Measurements from ENCODE around the gene AP4M1.

The AP4M1 gene

GRCh38 chr7:100087055-100087750, 14.2 kb upstream of the AP4M1 start:
- peak; percentile 98 for DNase-seq (ENCODE audit: low read depth)

GRCh38 chr7:100088095-100088620, 13.3 kb upstream of the AP4M1 start:
- DNase-seq (ENCODE audit: low read depth): no peak

DNA sequence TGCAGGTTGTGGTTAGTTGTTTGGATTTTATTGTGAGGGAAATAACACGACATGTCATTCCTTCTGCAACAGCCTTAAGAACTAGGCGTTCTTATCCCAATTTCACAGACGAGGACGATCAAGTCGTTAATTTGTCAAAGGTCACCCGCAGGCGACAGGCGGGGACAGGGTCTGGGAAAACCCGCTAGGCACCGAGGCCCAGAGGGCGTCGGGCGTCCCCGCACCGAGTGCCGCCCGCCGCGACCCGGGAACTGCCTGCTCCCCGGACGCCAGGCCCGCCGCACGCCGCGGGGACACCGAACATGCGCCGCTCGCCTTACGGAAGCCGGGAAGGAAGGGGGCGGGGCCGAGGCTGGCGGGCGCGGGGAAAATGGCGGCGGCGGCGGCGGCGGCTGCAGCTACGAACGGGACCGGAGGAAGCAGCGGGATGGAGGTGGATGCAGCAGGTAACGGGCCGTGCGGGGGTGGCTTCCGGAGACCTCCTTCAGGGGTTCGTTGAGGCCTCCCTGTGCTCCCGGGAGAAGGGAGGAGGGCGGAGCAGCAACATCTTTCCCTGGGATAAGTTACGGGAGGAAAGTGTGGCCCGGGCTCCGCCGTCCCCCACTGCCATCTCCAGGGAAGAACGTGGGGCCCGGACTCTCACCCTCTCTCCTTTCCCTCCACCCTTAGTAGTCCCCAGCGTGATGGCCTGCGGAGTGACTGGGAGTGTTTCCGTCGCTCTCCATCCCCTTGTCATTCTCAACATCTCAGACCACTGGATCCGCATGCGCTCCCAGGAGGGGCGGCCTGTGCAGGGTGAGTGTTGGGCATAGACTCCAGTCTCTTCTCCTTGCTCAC, 12.6 kb upstream of the AP4M1 start, which contains the start of gene COPS6:
Gene COPS6, plus strand, starts transcription at position 349 of the 837 bp plus-strand sequence. Its CDS starts 22 bp downstream, at position 371.
- peak; percentile 80 for DNase-seq (ENCODE audit: low read depth)

DNA sequence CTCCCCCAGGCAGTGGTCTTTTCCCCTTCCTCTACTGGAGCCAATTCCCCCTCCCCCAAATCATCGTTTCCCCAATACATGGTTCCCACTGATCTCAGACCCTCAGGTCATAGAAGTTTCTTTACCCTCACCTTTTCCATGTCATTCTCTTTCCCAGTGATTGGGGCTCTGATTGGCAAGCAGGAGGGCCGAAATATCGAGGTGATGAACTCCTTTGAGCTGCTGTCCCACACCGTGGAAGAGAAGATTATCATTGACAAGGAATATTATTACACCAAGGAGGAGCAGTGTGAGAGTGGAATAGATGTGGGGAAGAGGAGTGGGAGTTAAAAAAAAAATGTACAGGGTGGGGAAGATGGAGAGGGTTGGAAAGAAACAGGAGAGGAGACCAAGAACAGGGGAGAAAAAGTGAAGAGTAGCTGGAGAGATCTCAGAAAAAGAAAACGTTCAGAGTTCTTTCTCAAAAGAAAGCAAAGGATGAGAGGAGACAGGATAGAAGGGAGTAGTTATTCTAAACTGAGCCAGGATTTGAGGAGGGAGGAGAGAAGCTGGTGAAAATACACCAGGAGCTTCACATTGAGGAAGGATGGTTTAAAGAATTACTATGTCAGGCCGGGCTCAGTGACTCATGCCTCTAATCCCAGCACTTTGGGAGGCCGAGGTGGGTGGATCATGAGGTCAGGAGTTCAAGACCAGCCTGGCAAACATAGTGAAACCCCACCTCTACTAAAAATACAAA, 11.8 kb upstream of the AP4M1 start:
- DNase-seq (ENCODE audit: low read depth): peak; percentile 63

GRCh38 chr7:100090527-100091410, 10.7 kb upstream of the AP4M1 start:
- peak; percentile 51 for DNase-seq (ENCODE audit: low read depth)

DNA sequence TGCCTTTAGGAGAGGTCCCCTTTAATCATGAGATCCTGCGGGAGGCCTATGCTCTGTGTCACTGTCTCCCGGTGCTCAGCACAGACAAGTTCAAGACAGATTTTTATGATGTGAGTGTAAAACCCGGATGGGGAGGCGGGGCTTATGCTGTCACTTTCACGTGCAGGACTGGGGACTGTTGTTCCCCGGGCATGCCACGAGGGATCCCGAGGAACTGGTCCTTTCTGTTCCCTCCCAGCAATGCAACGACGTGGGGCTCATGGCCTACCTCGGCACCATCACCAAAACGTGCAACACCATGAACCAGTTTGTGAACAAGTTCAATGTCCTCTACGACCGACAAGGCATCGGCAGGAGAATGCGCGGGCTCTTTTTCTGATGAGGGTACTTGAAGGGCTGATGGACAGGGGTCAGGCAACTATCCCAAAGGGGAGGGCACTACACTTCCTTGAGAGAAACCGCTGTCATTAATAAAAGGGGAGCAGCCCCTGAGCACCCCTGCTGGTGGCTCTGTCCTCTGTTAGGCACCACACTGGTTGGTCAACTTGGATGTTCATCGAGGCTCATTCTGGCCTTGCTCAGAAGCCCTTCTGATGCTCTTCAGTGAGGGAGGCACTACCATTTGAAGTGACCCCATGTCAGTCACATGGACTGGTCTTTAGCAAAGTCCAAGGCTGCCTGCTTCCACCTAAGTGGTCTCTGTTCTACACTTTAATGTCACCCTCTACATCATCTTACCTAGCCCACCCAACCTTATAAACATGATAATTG, 9.8 kb upstream of the AP4M1 start:
- DNase-seq (ENCODE audit: low read depth): peak; percentile 79

- DNase-seq (ENCODE audit: low read depth): no peak
Observed at GRCh38 chr7:100093054-100093453, 8.4 kb upstream of the AP4M1 start.

GRCh38 chr7:100093498-100093897, 7.9 kb upstream of the AP4M1 start:
- DNase-seq (ENCODE audit: low read depth): no peak

DNA sequence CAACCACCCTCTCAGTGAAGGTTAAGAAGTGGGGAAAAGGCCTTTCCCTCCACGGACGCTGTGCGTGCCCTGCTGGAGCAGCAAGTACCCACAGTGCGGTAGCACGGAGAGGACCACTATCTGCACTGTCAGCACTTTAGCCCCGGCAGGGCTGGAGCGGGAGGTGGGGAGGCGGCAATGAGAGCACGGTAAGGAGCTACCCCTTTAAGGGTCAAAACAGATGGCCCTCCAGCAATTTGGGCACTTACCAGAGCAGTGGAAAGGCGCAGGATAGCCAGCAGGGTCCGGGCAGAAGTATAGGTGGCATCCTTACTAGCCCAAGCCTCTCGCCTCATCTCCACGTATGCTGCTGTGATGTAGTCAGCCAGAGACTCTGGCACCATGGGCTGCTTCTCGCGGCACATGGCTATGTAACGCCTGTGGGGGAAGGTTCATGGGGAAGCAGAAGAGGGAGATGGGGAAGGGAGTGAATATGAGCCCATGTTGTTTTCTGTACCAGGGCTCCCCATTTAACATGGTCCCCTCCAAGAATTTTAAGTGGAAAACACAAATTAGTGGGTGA, 7.4 kb upstream of the AP4M1 start:
- DNase-seq (ENCODE audit: low read depth): no peak

GRCh38 chr7:100095289-100095688, 6.2 kb upstream of the AP4M1 start:
- DNase-seq (ENCODE audit: low read depth): no peak

DNA sequence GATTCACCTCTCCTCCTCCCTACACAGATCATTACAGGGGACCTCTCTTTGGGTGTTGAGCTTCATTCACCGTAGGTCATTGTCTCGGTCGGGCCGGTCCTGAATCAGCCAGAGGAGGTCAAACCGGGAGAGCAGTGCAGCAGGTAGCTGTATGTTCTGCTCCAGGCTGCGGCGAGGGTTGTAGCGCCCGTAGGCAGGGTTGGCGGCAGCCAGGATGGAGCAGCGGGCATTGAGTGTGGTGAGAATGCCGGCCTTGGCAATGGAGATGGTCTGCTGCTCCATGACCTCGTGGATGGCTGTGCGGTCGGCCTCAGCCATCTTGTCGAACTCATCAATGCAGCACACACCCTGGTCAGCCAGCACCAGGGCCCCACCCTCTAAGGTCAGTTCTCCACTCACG, 5.7 kb upstream of the AP4M1 start:
- DNase-seq (ENCODE audit: low read depth): no peak

- no peak for DNase-seq (ENCODE audit: low read depth)
Observed at GRCh38 chr7:100098913-100099312, 2.5 kb upstream of the AP4M1 start.

DNA sequence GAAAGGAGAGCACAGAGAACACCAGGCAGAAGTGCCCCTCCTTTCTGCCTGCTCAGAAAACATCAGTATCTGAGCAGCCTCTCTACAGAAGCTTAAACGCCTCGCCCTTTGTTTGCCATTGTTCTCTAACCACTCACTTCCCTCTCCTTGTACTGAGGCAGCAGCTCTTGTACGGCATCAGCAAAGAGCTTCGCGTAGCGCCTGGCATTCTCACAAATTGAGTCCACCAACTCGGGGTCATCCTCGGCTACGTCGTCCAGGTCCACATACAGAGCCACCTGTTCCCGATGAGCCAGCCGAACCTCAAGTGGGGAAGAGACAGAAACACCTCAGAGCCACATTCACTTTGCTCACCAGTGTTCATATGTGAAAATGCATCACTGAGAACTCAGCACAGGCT, 2.0 kb upstream of the AP4M1 start:
- DNase-seq (ENCODE audit: low read depth): no peak

GRCh38 chr7:100100420-100101015, 925 bp upstream of the AP4M1 start:
- DNase-seq (ENCODE audit: low read depth): peak; percentile 95

GRCh38 chr7:100102950-100103840, 1.8 kb downstream of the AP4M1 start:
- DNase-seq (ENCODE audit: low read depth): peak; percentile 99

- no peak for DNase-seq (ENCODE audit: low read depth)
Observed at GRCh38 chr7:100105534-100105933, 4.1 kb downstream of the AP4M1 start.

- no peak for DNase-seq (ENCODE audit: low read depth)
Observed at GRCh38 chr7:100106633-100107032, 5.2 kb downstream of the AP4M1 start.

GRCh38 chr7:100107125-100107737, 5.8 kb downstream of the AP4M1 start:
- DNase-seq (ENCODE audit: low read depth): no peak
